H4 (cell line): Measurements from ENCODE around the gene GAPVD1. TPM values are rescaled to one million over a fixed set of nuclear protein-coding genes. Genes with fewer than 3 reads are reported as not detected.
"Not testable (repeated sequence)": the region's sequence is repeated elsewhere in the genome, so short reads cannot be mapped to it uniquely, and the experiment has no call there.

Source experiments
- DNase-seq: peaks from one replicate; pipeline ENCODE4 v3.0.0-alpha.2; 2015; ENCODE audit warnings: low spot score
- total RNA-seq: library from RNA; depleted of rRNA; stranded (reverse); fragments of >200 nt; shearing (Covaris generic); gene quantifications from 2 replicates; pipeline ENCODE4 v1.2.3, GENCODE V29; 2014

Gene GAPVD1
- total RNA-seq, 1 experiment from 2014 or later: 23.1 TPM

DNA sequence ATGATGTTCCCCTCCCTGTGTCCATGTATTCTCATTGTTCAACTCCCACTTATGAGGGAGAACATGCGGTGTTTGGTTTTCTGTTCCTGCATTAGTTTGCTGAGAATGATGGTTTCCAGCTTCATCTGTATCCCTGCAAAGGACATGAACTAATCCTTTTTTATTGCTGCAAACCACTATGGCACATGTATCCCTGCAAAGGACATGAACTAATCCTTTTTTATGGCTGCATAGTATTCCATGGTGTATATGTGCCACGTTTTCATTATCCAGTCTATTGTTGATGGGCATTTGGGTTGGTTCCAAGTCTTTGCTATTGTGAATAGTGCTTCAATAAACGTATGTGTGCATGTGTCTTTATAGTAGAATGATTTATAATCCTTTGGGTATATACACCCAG is 54.7 kb downstream of the GAPVD1 start:
- not testable (repeated sequence) for DNase-seq

DNA sequence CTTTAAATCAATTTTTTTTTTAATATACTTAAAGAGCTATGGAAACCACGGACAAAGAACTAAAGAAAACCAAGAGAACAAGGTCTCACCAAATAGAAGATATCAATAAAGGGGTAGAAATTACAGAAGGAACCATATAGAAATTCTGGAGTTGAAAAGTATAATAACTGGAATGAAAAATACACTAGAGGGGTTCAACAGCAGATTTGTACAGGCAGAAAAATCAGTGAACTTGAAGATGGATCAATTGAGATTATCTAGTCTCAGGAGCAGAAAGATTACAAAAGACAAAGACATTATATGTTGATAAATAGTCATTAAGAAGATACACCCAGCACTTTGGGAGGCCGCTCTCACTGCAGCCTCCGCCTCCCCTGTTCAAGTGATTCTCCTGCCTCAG is 56.1 kb downstream of the GAPVD1 start:
- DNase-seq: no peak

DNA sequence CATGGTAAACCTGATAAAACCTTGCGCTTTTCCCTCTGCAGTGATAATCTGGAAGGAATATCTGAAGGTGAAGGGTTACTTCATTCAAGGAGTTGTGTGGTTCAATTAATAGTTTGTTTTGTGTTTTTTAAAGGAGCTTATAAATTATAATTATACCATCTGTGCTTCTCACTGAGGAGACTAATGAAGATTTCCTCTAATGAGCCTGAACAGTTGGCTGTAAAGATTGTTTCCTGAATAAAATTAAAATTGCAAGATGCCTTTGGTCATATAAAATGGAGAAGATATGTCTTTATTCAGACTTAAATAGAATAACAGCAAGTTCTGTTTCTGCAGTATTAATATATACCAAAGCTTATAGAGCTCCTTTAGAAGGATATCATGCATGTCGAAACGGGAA is 59.9 kb downstream of the GAPVD1 start:
- DNase-seq: no peak

DNA sequence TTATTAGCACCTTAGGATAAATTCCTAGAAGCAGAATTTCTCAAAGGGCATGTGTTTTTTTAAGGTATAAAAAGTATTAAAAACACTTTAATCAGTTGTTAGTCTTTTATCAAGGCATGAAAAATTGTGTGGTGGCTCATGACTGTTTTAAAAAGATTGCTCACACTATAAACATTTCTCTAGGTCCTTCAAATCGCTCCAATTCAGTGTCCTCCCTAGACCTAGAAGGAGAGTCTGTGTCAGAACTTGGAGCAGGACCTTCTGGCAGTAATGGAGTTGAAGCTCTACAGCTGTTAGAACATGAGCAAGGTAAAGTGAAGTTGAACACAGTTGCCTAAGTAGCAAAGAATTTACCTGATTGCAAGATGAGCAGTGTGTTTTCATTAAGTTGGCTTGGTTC is 62.0 kb downstream of the GAPVD1 start:
- DNase-seq: no peak

DNA sequence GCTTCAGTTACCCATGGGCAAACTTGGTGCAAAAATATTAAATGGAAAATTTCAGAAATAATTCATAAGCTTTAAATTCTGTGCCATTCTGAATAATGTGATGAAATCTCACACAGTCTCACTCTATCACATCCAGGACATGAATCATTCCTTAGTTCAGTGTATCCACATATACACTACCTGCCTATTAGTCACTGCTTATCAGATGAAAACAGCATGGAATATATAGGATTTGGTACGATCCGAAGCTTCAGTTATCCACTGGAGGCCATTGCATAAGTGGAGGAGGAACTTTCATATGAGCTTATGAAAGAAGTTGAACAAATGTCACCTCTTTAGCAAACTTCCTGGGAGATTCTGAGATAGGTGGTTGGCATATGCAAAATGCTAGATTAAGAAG is 64.2 kb downstream of the GAPVD1 start:
- DNase-seq: no peak

DNA sequence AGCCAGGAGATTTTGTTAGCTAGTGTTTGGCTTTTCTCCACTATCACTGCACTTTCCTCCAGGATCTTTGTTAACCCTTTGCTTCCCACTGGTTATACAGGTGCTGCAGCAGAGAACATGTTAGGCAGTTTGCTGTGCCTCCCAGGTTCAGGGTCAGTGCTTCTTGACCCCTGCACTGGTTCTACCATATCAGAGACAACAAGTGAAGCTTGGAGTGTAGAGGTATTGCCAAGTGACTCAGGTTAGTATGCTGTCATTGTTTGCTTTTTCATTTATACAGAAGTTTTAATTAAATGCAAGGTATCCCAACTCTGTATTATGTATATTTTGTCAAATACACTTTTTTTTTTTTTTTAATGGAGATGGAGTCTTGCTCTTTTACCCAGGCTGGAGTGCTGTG is 68.4 kb downstream of the GAPVD1 start:
- no peak for DNase-seq

DNA sequence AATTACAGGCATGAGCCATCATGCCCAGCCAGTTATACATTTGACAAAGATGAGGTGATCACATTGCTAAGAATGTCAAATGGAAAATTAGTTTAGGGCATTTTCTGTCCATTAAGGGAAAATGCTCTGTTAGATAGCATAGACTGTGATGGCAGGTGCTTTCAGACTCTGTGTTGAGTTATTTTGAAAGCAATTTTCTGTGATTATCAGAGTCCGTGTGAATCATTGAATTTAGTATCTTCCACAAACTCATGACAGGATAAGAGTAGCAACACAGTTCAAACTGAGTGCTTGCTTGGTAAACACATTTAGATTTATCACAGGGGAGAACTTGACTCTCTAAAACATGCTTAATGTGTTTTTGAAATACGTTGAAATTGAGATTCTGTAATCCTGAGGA is 69.0 kb downstream of the GAPVD1 start:
- DNase-seq: no peak

DNA sequence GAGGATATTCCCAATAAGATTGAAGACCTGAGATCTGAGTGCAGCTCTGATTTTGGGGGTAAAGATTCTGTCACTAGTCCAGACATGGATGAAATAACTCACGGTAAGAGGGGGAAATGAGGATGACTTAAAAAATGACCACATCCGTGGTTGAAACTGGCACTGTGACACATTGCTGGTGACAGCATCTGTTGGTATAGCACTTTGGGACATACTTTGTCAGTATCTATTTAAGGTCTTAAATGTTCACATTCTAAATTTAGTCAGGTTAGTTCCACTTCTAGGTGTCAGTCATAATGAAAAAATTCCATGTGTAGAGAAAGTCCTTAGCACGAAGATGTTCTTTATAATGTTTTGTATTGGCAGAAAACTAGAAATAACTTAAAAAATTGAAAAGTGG is 70.9 kb downstream of the GAPVD1 start:
- no peak for DNase-seq

DNA sequence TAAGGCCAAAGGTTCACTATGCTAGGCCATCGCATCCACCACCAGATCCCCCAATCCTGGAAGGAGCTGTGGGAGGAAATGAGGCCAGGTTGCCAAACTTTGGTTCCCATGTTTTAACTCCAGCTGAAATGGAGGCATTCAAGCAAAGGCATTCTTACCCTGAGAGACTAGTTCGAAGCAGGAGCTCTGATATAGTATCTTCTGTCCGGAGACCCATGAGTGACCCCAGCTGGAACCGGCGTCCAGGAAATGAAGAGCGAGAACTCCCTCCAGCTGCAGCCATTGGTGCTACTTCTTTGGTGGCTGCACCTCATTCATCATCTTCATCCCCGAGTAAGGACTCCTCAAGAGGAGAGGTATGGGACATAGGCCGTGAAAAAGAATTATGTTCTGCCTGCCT is 75.6 kb downstream of the GAPVD1 start:
- no peak for DNase-seq

DNA sequence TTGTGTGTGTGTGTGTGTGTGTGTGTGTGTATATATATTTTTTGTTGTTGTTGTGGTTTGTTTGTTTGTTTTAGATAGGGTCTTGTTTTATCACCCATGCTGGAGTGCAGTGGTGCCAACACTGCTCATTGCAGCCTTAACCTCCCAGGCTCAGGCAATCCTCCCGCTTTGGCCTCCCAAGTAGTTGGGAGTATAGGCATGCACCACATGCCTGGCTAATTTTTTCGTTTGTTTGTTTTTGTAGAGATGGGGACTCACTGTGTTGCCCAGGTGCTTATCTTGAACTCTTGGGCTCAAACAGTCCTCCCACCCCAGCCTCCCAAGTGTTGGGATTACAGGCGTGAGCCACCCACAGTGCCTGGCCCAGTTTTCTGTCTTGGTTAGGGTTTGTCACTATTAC is 77.3 kb downstream of the GAPVD1 start:
- DNase-seq: no peak

DNA sequence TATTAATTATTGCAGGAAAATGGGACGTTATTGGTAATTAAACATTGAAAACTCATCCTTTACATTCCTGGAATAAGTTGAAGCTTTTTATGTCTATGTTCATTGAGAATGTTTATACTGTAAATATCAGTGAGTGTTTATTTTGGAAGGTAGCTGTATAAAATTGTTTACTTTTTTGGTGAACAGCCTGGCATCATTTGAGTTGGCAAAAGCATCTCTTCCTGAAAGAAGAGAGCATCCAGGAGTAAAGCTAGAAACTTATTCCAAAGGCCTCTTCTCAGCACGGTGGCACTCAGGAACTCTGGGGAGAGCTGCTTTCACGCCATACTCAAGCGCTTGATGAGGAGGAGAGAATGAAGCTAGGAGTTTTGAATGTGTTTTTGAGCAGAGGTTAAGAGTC is 79.9 kb downstream of the GAPVD1 start:
- DNase-seq: no peak

DNA sequence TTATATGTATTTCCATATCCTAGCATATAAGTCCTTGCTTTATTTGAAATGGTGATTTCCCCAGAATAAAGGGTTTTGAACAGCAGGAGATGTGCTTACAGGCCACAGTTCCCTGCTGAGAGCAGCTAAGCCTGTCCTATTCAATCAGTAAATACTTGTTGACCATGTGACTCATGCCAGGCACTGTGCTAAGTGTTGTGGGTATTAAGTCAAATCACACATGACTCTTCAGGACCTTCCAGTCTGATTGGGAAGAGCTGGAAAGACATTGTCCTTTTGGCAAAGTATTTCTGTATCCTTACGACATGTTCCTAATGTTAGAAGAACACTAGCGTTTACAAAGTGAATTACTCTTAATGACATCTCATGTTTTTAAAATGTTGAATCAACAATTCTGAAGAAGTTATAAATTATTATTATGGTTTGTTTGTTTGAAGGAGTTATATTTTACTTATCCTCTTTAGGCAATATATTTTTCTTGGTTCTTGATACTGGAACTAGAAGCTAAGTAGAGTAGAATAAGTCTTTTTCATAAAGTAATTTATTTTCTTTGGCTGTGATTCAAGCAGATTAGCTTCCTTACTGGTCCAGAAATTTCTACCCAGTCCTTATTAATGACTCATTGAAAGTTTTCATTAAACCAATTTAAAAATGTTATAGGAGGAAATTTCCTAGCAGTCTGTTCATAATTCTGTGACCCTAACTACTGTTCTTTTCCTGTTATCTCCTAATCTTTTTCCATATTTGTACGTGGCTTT is 82.1 kb downstream of the GAPVD1 start:
- peak; percentile 7 for DNase-seq

DNA sequence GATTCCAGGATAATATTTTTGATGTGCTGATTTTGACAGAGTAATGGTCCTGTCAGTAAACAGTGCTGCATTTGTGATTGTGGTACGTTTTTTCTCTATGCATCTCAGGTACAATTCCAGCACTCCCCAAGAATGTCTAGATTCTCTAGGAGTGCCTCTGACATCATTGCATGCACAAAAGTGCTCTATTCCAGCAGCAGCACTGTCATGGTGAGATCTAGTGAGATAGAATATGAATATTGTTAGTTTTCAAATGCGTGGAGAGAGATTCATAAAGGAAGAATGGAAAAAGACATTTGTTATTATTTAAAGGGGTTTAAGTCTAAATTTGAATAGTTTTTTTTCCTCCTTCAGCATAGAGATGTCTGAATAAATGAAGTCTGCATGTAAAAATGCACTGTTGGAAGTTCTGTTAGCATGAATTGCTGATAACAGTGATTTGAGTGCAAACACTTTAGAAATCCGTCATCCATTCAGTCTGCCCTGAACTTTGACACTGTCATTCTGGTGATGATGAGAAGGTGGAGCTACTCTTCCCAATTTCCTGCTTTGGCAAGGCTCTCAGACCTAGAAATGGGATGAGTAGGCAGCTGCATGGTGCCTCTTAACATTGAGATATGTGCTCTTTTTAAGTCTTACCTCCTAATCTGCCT is 84.6 kb downstream of the GAPVD1 start:
- no peak for DNase-seq

DNA sequence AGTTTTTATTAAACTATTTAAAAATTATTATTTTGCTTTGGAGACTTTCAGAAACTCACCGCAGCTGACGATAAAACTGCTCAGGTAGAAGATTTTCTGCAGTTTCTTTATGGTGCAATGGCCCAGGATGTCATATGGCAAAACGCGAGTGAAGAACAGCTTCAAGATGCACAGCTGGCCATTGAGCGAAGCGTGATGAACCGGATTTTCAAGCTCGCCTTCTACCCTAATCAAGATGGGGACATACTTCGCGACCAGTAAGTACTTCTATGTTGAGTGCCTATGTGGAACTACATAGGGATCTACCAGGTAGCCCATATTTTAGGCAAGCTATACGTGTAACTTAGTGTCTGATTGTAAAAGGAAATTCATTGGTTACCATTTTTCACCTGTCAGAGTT is 94.0 kb downstream of the GAPVD1 start:
- no peak for DNase-seq

DNA sequence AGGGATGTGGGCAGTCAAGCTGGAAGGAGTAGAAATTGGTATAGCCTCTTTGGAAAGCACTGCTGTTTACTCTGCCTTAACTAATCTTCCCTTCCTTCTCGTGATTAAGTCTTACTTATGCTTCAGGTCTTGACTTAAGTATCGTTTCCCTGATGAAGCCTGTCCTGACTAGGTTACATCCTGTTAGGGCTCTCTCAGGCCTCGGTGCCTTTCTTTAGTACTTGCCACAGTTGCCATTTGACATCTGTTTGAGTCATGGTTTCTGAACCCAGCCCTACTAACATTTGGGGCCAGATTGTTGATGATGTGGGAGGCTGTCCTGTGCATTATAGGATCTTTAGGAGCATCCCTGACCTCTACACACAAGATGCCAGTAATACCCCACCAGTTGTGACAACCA is 94.4 kb downstream of the GAPVD1 start:
- no peak for DNase-seq

DNA sequence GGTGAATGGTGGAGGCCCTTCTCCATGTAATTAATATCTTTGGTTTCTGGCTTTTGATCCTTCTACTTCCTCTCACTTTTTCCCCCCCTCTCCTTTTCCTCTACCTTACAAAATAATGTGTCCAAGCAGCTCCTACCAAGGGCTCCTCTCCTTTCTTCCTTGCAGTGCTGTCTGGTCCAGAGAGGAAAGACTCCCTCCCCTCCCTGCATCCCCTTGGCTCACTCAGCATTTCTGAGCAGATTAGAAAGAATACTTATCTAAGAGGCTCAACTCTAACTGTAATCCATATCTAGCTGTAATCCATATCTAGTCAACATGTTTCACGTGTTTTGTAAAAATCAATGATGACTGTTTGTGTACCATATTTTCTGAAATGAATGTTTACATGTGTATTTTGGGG is 97.4 kb downstream of the GAPVD1 start:
- no peak for DNase-seq

DNA sequence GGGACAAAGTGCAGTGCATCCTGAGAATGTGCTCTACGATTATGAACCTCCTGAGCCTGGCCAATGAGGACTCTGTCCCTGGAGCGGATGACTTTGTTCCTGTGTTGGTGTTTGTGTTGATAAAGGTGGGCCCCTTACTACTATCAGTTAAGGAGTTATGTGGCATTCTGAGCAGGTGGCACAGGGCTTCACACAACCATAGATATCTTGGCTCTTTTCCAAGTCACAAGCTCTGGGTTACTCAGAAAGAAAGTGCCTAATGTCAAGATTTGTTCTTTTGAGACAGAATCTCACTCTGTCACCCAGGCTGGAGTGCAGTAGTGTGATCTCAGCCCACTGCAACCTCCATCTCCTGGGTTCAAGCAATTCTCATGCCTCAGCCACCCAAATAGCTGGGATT is 99.0 kb downstream of the GAPVD1 start:
- DNase-seq: no peak

DNA sequence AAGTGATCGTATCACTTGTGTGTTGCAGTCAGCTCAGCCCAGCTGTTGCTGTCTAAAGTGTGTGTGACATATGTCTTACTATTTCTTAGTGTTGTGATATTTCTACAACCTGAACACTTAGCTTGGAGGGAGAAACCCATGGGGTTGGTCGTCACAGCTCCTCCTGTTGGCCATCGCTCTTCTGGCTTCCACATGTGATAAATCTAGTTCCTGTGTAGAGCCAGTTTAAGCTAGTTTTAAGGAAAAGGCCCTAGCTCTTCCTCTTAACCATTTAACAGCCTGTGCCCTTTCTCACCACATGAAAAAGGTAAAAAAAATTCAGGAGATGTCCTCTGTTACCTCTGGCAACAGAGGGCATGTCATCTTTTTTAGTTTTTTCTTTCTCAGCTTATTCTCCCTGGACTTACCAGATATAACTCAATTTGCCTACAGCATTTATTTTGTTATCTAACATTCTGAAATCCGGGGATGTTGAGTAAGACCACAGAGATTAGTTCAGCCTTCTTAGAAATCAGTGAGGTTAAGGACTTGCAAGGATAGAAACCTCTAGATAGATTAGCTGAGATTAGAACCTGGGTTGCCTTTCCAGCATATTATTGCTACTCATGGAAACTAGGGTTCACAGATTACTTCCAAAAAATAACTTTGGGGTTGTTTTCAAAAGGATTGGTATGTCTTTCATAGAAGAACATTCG is 100.4 kb downstream of the GAPVD1 start:
- peak; percentile 19 for DNase-seq

DNA sequence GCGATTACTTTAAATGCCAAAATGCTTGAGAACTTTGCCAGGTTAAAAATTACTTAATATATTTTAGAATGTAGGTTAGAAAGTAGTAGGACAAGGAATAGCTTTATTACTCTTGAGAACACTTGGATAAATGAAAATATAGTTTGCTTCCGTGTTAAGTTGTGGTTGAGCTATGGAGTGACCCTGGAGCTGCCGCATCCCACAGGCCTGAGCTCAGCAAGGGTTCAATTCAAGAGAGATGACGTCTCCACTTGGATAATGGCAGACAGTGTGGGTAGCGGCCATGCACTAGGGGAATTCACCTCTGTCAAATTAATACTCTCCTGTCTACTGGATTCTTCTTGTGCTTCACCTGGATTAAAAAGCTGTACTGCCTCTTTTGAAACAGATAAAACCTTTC is 105.0 kb downstream of the GAPVD1 start:
- DNase-seq: no peak

DNA sequence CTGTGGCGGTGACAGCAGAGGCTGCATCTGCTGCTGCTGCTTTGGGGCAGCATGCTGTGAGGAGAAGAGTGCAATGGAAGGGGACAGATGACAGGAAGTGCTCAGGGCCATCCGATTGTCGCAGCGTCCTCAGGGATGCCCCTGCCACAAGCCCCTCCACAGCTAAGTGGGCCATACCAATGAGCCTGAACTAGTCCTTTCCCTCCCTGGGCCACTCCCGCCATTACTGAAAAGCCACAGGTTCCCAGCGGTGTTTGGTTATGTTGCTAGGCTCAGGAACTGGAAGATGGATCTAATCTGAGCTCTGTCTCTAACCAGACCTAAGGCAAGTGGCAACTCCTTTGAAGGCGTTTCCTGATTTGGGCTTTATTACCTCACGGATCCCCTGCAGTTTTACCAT is 109.2 kb downstream of the GAPVD1 start:
- no peak for DNase-seq

DNA sequence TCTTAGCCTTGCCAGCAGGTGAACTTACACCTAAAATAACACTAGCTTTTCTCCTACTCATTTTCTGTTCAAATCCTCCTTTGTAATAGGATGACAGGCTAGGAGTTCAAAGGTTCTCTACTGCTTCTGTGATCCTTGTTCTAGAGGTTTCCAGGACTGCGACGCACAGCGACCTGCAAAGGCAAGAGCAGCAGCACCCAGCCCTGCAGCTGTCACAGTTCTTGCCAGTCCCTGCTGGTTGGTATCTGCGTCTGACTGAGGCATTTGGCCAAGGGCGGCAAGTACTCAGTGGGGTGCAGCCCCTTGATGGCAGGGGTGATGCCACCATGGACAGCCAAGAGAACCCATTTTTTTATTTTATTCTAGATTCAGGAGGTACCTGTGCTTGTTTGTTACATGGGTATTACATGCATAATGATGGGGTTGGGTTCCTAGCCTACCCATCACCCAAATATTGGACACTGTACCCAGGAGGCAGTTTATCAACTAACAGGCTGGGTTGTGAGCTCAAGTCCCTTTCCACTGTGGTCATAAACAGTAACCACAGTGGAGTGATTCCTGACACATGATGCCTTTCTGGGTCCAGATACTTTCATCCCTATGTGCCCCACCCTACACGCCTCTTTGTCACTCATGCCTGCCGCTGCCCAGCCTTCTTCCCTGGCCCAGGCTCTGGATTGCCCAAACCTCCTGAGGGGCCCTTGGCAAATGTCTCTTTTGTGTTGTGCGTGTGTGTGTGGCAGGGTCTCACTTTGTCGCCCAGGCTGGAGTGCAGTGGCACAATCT is 111.0 kb downstream of the GAPVD1 start:
- DNase-seq: no peak
